Transverse colon (tissue), 4 donors: ENCODE measurements around the gene INCENP.

Source experiments
- CTCF ChIP-seq, 5 experiments: fragments of 200-600 bp in 3 of 5; fragments of 450-650 bp in 2 of 5; sonication (generic) in 3 of 5; IDR thresholded peaks; 1 replicate in 2 of 5; 2 replicates in 3 of 5; pipeline ENCODE4 v1.5.1; 2016 to 2017; ENCODE audit warnings: antibody characterized with exemption in 5 of 5, inconsistent platforms in 3 of 5, mild to moderate bottlenecking in 2 of 5, moderate library complexity in 1 of 5
- POLR2AphosphoS5 ChIP-seq, 3 donors: sonication (generic); formaldehyde crosslinking; IDR thresholded peaks; one replicate each; pipeline ENCODE4 v1.6.1; 2016; ENCODE audit warnings: antibody characterized with exemption in 3 of 3

GRCh38 chr11:62137881-62138629, 14.2 kb downstream of the INCENP start:
- no peak for TF ChIP-seq CTCF (IDR thresholded peaks at IDR 0.05)
- no peak for TF ChIP-seq POLR2AphosphoS5 (IDR thresholded peaks at IDR 0.05)
